ENCODE results near the gene ARHGAP19. TPM values are rescaled to one million over a fixed set of nuclear protein-coding genes. Genes with fewer than 3 reads are reported as not detected.
"Not testable (repeated sequence)": the region's sequence is repeated elsewhere in the genome, so short reads cannot be mapped to it uniquely, and the experiment has no call there.

Gene ARHGAP19
- polyA plus RNA-seq, 3 donors = 8.3 to 10.6 (median 10.2) TPM

- intact Hi-C loops (cut with micrococcal nuclease) = no loop called here
- H3K27me3 Mint-ChIP-seq (ENCODE audit: low read depth in 3 of 3) = peaks cover 0 to 2% (median 0%) of the 10 kb centered on the region in 3 donors
- H3K4me1 ChIP-seq (ENCODE audit: control insufficient read depth in 1 of 2, insufficient read depth in 2 of 2, low read length in 2 of 2) = peaks cover 0 to 2% of the 10 kb centered on the region in 2 donors
- no peak for TF ChIP-seq CTCF (IDR thresholded peaks at IDR 0.05)
- H3K4me3 Mint-ChIP-seq = no peak overlapping the region
- H3K9me3 Mint-ChIP-seq = peaks cover 0 to 10% (median 4%) of the 10 kb centered on the region in 7 donors
- DNase-seq = no peak
- H3K27me3 ChIP-seq (ENCODE audit: control insufficient read depth in 2 of 2, insufficient read depth in 2 of 2, low read length in 2 of 2) = no peaks in the 10 kb centered on the region
- H3K9me3 ChIP-seq (replicated peaks in 1 of 2; ENCODE audit: control insufficient read depth in 1 of 2, insufficient read depth in 1 of 2, low read length in 2 of 2) = no peaks in the 10 kb centered on the region
- no CpG with 5 or more reads among the region's 3 CpGs for WGBS (ENCODE audit: insufficient coverage)
- H3K4me2 ChIP-seq (replicated peaks; ENCODE audit: extremely low read depth, low read length, poor library complexity, severe bottlenecking) = no peak overlapping the region
- H3K4me3 ChIP-seq (replicated peaks in 1 of 3; ENCODE audit: low read depth in 2 of 3, low read length in 3 of 3) = no peak overlapping the region
- peaks cover 5% of the 10 kb centered on the region for H4K20me1 ChIP-seq (ENCODE audit: insufficient read depth, low read length)
- H3K9ac ChIP-seq (ENCODE audit: insufficient read depth, low read length, poor library complexity, severe bottlenecking) = no peak overlapping the region
- peaks cover 0 to 7% of the 10 kb centered on the region in 2 donors for H3K36me3 ChIP-seq (replicated peaks in 1 of 2; ENCODE audit: control insufficient read depth in 1 of 2, insufficient read depth in 2 of 2, low read length in 2 of 2)
- H3K36me3 Mint-ChIP-seq = peaks cover 20 to 36% of the 10 kb centered on the region in 2 donors
- H3K27ac Mint-ChIP-seq = no peak overlapping the region
- no peak overlapping the region for H2AFZ ChIP-seq (ENCODE audit: insufficient read depth, low read depth, low read length, poor library complexity, severe bottlenecking)
- H3K27ac ChIP-seq (ENCODE audit: low read depth in 1 of 2, low read length in 2 of 2) = no peak overlapping the region
- peaks cover 3% of the 10 kb centered on the region for H3K4me1 Mint-ChIP-seq
- H3K79me2 ChIP-seq (ENCODE audit: insufficient read depth, low read length) = peaks cover 91% of the 10 kb centered on the region
Measured at GRCh38 chr10:97270523-97271154, 21.8 kb downstream of the ARHGAP19 start.

- Histone ChIP-seq H3K9ac (ENCODE audit: insufficient read depth, low read length, poor library complexity, severe bottlenecking) (no peak overlapping the region), H3K9me3 (replicated peaks in 1 of 2; ENCODE audit: control insufficient read depth in 1 of 2, insufficient read depth in 1 of 2, low read length in 2 of 2) (no peaks in the 10 kb centered on the region), H2AFZ (ENCODE audit: insufficient read depth, low read depth, low read length, poor library complexity, severe bottlenecking) (no peak overlapping the region), H3K27me3 (ENCODE audit: control insufficient read depth in 2 of 2, insufficient read depth in 2 of 2, low read length in 2 of 2) (no peaks in the 10 kb centered on the region), H3K36me3 (replicated peaks in 1 of 2; ENCODE audit: control insufficient read depth in 1 of 2, insufficient read depth in 2 of 2, low read length in 2 of 2) (peaks cover 18 to 36% of the 10 kb centered on the region in 2 donors), H4K20me1 (ENCODE audit: insufficient read depth, low read length) (peaks cover 5% of the 10 kb centered on the region), H3K4me2 (replicated peaks; ENCODE audit: extremely low read depth, low read length, poor library complexity, severe bottlenecking) (no peak overlapping the region), H3K79me2 (ENCODE audit: insufficient read depth, low read length) (peaks cover 86% of the 10 kb centered on the region), H3K27ac (ENCODE audit: low read depth in 1 of 2, low read length in 2 of 2) (no peak overlapping the region), H3K4me3 (replicated peaks in 1 of 3; ENCODE audit: low read depth in 2 of 3, low read length in 3 of 3) (no peak overlapping the region), H3K4me1 (ENCODE audit: control insufficient read depth in 1 of 2, insufficient read depth in 2 of 2, low read length in 2 of 2) (no peaks in the 10 kb centered on the region)
- peaks cover 37 to 54% of the 10 kb centered on the region in 2 donors for H3K36me3 Mint-ChIP-seq
- no peak overlapping the region for H3K4me3 Mint-ChIP-seq
- no peak for DNase-seq
- no peaks in the 10 kb centered on the region for H3K4me1 Mint-ChIP-seq
- no peak overlapping the region for H3K27ac Mint-ChIP-seq
- WGBS (ENCODE audit: insufficient coverage) = 97% methylated on average over 3 of the region's 4 CpGs
- peaks cover 0 to 10% (median 4%) of the 10 kb centered on the region in 7 donors for H3K9me3 Mint-ChIP-seq
- H3K27me3 Mint-ChIP-seq (ENCODE audit: low read depth in 3 of 3) = no peaks in the 10 kb centered on the region
- intact Hi-C loops (cut with micrococcal nuclease) = no loop called here
- TF ChIP-seq CTCF (IDR thresholded peaks at IDR 0.05) = no peak
Measured at GRCh38 chr10:97267671-97268070, 24.8 kb downstream of the ARHGAP19 start.

- Histone ChIP-seq H3K79me2 (ENCODE audit: insufficient read depth, low read length) (peaks cover 72% of the 10 kb centered on the region), H3K36me3 (replicated peaks in 1 of 2; ENCODE audit: control insufficient read depth in 1 of 2, insufficient read depth in 2 of 2, low read length in 2 of 2) (peaks cover 20 to 50% of the 10 kb centered on the region in 2 donors)
- H3K4me1 Mint-ChIP-seq; H3K4me3 Mint-ChIP-seq; H3K9me3 ChIP-seq (replicated peaks in 1 of 2; ENCODE audit: control insufficient read depth in 1 of 2, insufficient read depth in 1 of 2, low read length in 2 of 2); H3K27me3 ChIP-seq (ENCODE audit: control insufficient read depth in 2 of 2, insufficient read depth in 2 of 2, low read length in 2 of 2); intact Hi-C loops (cut with micrococcal nuclease); H3K4me2 ChIP-seq (replicated peaks; ENCODE audit: extremely low read depth, low read length, poor library complexity, severe bottlenecking); H3K4me1 ChIP-seq (ENCODE audit: control insufficient read depth in 1 of 2, insufficient read depth in 2 of 2, low read length in 2 of 2); H3K27ac ChIP-seq (ENCODE audit: low read depth in 1 of 2, low read length in 2 of 2); H2AFZ ChIP-seq (ENCODE audit: insufficient read depth, low read depth, low read length, poor library complexity, severe bottlenecking); H3K9ac ChIP-seq (ENCODE audit: insufficient read depth, low read length, poor library complexity, severe bottlenecking); H4K20me1 ChIP-seq (ENCODE audit: insufficient read depth, low read length); H3K27me3 Mint-ChIP-seq (ENCODE audit: low read depth in 3 of 3); H3K4me3 ChIP-seq (replicated peaks in 1 of 3; ENCODE audit: low read depth in 2 of 3, low read length in 3 of 3); DNase-seq: not testable (repeated sequence)
- Mint-ChIP-seq H3K9me3 (peaks cover 0 to 10% (median 4%) of the 10 kb centered on the region in 7 donors), H3K27ac (peak overlapping the region in 3 of 7 donors; percentile 18 to 52 (median 37)), H3K36me3 (peaks cover 47 to 74% of the 10 kb centered on the region in 2 donors)
- WGBS (ENCODE audit: insufficient coverage) = no CpG with 5 or more reads among the region's 3 CpGs
Measured at GRCh38 chr10:97265095-97265494, 27.3 kb downstream of the ARHGAP19 start.
